HEK293T (cell line): Measurements from ENCODE around the gene HCRTR1.

Experiments
- BHLHE40 ChIP-seq: fragments of 450-650 bp; IDR thresholded peaks from 2 replicates; pipeline ENCODE4 v1.6.1; 2016; ENCODE audit warnings: mild to moderate bottlenecking, moderate library complexity, borderline replicate concordance
- ELF4 ChIP-seq: fragments of 450-650 bp; IDR thresholded peaks from 2 replicates; pipeline ENCODE4 v1.6.1; 2017; ENCODE audit warnings: antibody characterized with exemption
- FOXK2 ChIP-seq: fragments of 450-650 bp; IDR thresholded peaks from 2 replicates; pipeline ENCODE4 v1.6.1; 2016; ENCODE audit warnings: mild to moderate bottlenecking
- SUZ12 ChIP-seq: fragments of 450-650 bp; IDR thresholded peaks from 2 replicates; pipeline ENCODE4 v1.6.1; 2016; ENCODE audit warnings: mild to moderate bottlenecking

DNA sequence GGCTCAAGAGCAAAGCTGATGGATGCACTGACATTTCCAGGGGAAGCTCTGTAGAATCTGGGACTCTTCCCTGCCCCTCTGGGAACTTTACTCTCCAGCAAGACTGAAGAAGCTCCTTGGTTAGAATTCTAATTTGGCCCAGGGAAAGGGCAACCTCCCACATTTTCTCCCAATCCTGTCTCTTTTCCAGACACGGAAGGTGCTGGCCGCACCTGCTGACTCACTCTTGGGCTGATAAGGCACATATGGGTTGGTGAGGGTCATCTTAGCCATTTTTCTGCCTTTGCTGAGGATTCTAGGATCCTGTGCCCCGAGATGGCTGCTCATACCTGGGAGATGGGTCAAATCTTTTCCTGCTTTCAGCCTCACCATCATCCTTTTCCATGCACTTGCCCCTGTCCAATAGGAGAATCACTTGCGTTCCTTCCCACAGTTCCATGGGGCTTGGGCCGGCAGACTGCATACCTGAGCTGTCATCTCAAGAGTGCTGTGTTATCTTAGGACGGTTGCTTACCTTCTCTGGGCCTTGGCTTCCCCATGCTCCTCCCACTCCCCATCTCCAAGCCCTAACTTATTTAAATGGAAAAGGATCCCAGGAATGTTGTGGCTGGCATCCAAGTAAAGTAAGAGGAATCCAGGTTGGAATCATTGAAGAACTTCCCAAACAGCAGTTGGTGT, 39.8 kb upstream of the HCRTR1 start:
- no peak for TF ChIP-seq FOXK2
- TF ChIP-seq SUZ12 = no peak
- TF ChIP-seq BHLHE40 = no peak
- no peak for TF ChIP-seq ELF4
